Measurements from ENCODE around the gene GLP1R.
A peak's percentile ranks its signal among the peaks of the same experiment; 100 is the strongest.

The GLP1R gene

GRCh38 chr6:39029156-39030011, 19.2 kb upstream of the GLP1R start:
- no peaks in the 10 kb centered on the region for H3K36me3 Mint-ChIP-seq (ENCODE audit: low read depth)
- H3K9me3 Mint-ChIP-seq: no peaks in the 10 kb centered on the region

GRCh38 chr6:39035681-39036080, 12.9 kb upstream of the GLP1R start:
- Mint-ChIP-seq H3K27ac (no peak overlapping the region), H3K36me3 (ENCODE audit: low read depth) (no peaks in the 10 kb centered on the region), H3K27me3 (peaks cover 62% of the 10 kb centered on the region), H3K4me3 (no peak overlapping the region), H3K9me3 (no peaks in the 10 kb centered on the region), H3K4me1 (peaks cover 14% of the 10 kb centered on the region)
- DNase-seq (no peak), ATAC-seq (no peak)

More at GRCh38 chr6:39029156-39030011, 19.2 kb upstream of the GLP1R start:
- Mint-ChIP-seq H3K4me3 (no peak overlapping the region), H3K27me3 (peaks cover 42% of the 10 kb centered on the region), H3K4me1 (no peaks in the 10 kb centered on the region), H3K27ac (no peak overlapping the region)
- DNase-seq: peak; percentile 73
- peak; percentile 86 for ATAC-seq

- H3K9me3 Mint-ChIP-seq: no peaks in the 10 kb centered on the region
- ATAC-seq: peak; percentile 49
- H3K36me3 Mint-ChIP-seq (ENCODE audit: low read depth): no peaks in the 10 kb centered on the region
- H3K4me1 Mint-ChIP-seq: peaks cover 20% of the 10 kb centered on the region
- no peak for DNase-seq
- H3K27me3 Mint-ChIP-seq: peaks cover 62% of the 10 kb centered on the region
- no peak overlapping the region for H3K27ac Mint-ChIP-seq
- no peak overlapping the region for H3K4me3 Mint-ChIP-seq
These were observed 11.5 kb upstream of the GLP1R start for GRCh38 chr6:39037082-39037508.

DNA sequence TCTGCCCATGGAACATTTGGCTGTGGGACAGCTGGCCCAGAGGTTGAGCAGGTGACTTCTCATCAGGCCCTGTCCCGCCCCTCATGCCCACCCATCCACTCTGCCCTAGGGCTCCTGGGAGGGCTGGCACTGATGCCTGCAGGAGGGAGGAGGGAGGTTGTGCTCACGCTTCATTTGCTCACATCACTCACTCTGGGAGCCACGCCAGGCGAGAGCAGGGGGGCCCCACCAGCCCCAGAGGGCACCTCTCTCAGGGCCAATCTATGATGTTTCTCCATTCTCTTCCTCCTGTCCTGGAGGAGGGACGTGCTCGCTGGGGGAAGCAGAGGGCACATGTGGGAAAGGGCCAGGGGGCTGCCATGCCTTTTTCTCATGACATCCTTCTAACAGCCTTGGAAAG, 10.9 kb upstream of the GLP1R start:
- peaks cover 20% of the 10 kb centered on the region for H3K4me1 Mint-ChIP-seq
- no peak for DNase-seq
- no peak overlapping the region for H3K4me3 Mint-ChIP-seq
- no peaks in the 10 kb centered on the region for H3K36me3 Mint-ChIP-seq (ENCODE audit: low read depth)
- H3K27me3 Mint-ChIP-seq: peaks cover 64% of the 10 kb centered on the region
- no peak for ATAC-seq
- no peak overlapping the region for H3K27ac Mint-ChIP-seq
- no peaks in the 10 kb centered on the region for H3K9me3 Mint-ChIP-seq

- Mint-ChIP-seq H3K9me3 (no peaks in the 10 kb centered on the region), H3K4me3 (no peak overlapping the region), H3K4me1 (peaks cover 20% of the 10 kb centered on the region), H3K36me3 (ENCODE audit: low read depth) (no peaks in the 10 kb centered on the region), H3K27ac (peak overlapping the region; percentile 40), H3K27me3 (peaks cover 50% of the 10 kb centered on the region)
- DNase-seq (no peak), ATAC-seq (no peak)
These were observed 8.4 kb upstream of the GLP1R start for GRCh38 chr6:39040080-39040673.

GRCh38 chr6:39041072-39041471, 7.5 kb upstream of the GLP1R start:
- no peaks in the 10 kb centered on the region for H3K9me3 Mint-ChIP-seq
- H3K36me3 Mint-ChIP-seq (ENCODE audit: low read depth): no peaks in the 10 kb centered on the region
- H3K4me3 Mint-ChIP-seq: no peak overlapping the region
- H3K27me3 Mint-ChIP-seq: peaks cover 44% of the 10 kb centered on the region
- peaks cover 20% of the 10 kb centered on the region for H3K4me1 Mint-ChIP-seq
- DNase-seq (no peak), ATAC-seq (no peak)
- H3K27ac Mint-ChIP-seq: no peak overlapping the region

- Mint-ChIP-seq H3K27ac (no peak overlapping the region), H3K27me3 (peaks cover 36% of the 10 kb centered on the region), H3K4me3 (no peak overlapping the region), H3K4me1 (peaks cover 12% of the 10 kb centered on the region), H3K9me3 (no peaks in the 10 kb centered on the region), H3K36me3 (ENCODE audit: low read depth) (no peaks in the 10 kb centered on the region)
- DNase-seq: no peak
- ATAC-seq: no peak
These were observed 4.8 kb upstream of the GLP1R start for GRCh38 chr6:39043776-39044175.

DNA sequence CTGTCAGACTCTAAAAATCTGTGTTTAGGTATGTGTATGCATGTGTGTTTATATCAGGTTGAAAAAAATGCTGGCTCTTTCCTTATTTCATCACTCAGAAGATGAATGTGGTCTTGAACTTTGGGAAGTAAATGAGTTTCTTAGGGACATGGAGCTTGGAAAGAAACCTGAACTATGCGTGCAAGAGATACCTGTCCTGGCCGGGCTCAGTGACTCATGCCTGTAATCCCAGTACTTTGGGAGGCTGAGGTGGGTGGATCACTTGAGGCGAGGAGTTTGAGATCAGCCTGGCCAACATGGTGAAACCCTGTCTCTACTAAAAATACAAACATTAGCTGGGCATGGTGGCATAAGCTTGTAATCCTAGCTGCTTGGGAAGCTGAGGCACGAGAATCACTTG, 4.4 kb upstream of the GLP1R start:
- peaks cover 35% of the 10 kb centered on the region for H3K27me3 Mint-ChIP-seq
- H3K4me1 Mint-ChIP-seq: peaks cover 12% of the 10 kb centered on the region
- H3K4me3 Mint-ChIP-seq: no peak overlapping the region
- no peak for DNase-seq
- H3K27ac Mint-ChIP-seq: no peak overlapping the region
- ATAC-seq: no peak
- H3K36me3 Mint-ChIP-seq (ENCODE audit: low read depth): no peaks in the 10 kb centered on the region
- no peaks in the 10 kb centered on the region for H3K9me3 Mint-ChIP-seq

DNA sequence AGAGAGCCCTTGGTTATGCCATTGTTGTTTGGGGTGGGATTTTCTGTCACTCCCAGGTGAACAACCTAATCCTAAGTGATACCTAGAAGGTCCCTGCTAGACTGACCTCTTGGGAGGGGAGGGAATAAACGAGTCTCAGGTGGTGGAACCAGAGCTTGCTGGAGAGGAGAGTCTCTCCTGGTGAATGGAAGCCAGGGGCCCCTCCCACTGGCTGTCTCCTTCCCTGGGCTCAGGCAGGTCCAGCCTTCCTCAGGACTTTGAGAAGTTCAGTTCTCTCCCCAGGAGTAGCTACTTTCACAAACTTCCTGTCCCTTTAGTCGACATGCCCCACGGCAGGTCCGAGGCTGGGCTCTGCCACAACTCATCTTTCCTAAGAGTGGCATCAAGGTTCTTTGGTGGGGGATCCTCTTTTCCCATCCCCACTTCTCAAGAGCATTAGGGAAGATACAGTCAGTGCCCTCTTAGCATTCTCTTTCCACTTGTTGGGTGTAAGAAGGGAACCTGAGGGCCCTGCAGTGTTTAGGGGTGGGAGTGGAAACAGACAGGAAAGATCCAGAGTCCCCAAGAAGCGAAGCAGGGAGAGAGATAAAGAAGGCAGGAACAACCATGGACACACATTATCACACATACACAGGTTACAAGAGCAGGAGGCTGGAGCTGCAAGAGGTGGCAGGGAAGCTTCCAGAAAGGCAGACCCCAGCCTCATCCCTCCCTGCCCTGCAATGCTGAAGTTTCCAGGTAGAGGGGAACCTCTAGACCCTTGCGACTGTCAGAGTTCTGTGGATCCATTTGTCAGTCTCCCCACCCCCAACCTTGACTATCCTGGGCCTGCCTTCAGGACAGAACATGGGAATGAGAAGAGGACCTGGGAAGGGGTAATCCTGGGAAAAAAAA, 900 bp upstream of the GLP1R start:
- H3K4me1 Mint-ChIP-seq: peaks cover 32% of the 10 kb centered on the region
- ATAC-seq (no peak), DNase-seq (no peak)
- H3K4me3 Mint-ChIP-seq: peak overlapping the region; percentile 43
- H3K27ac Mint-ChIP-seq: peak overlapping the region; percentile 31
- H3K36me3 Mint-ChIP-seq (ENCODE audit: low read depth): peaks cover under 1% of the 10 kb centered on the region
- H3K9me3 Mint-ChIP-seq: no peaks in the 10 kb centered on the region
- H3K27me3 Mint-ChIP-seq: peaks cover 35% of the 10 kb centered on the region

GRCh38 chr6:39049575-39050283, 1.1 kb downstream of the GLP1R start:
- peak overlapping the region; percentile 77 for H3K4me3 Mint-ChIP-seq
- H3K27ac Mint-ChIP-seq: peak overlapping the region; percentile 62
- ATAC-seq: no peak
- peaks cover 32% of the 10 kb centered on the region for H3K4me1 Mint-ChIP-seq
- H3K9me3 Mint-ChIP-seq: no peaks in the 10 kb centered on the region
- peaks cover 37% of the 10 kb centered on the region for H3K27me3 Mint-ChIP-seq
- H3K36me3 Mint-ChIP-seq (ENCODE audit: low read depth): peaks cover 2% of the 10 kb centered on the region
- no peak for DNase-seq

GRCh38 chr6:39050453-39051112, 2.0 kb downstream of the GLP1R start:
- peaks cover 32% of the 10 kb centered on the region for H3K4me1 Mint-ChIP-seq
- H3K4me3 Mint-ChIP-seq: peak overlapping the region; percentile 77
- DNase-seq: peak; percentile 27
- H3K36me3 Mint-ChIP-seq (ENCODE audit: low read depth): peaks cover 2% of the 10 kb centered on the region
- peaks cover 37% of the 10 kb centered on the region for H3K27me3 Mint-ChIP-seq
- ATAC-seq: peak; percentile 86
- H3K27ac Mint-ChIP-seq: peak overlapping the region; percentile 63
- no peaks in the 10 kb centered on the region for H3K9me3 Mint-ChIP-seq

GRCh38 chr6:39051399-39052122, 3.0 kb downstream of the GLP1R start:
- Mint-ChIP-seq H3K9me3 (no peaks in the 10 kb centered on the region), H3K4me3 (peak overlapping the region; percentile 77), H3K4me1 (peaks cover 32% of the 10 kb centered on the region), H3K36me3 (ENCODE audit: low read depth) (peaks cover 4% of the 10 kb centered on the region), H3K27me3 (peaks cover 39% of the 10 kb centered on the region), H3K27ac (peak overlapping the region; percentile 63)
- ATAC-seq (no peak), DNase-seq (peak; percentile 16)

- Mint-ChIP-seq H3K27ac (no peak overlapping the region), H3K36me3 (ENCODE audit: low read depth) (peaks cover 4% of the 10 kb centered on the region), H3K27me3 (peaks cover 25% of the 10 kb centered on the region), H3K9me3 (no peaks in the 10 kb centered on the region), H3K4me1 (peaks cover 28% of the 10 kb centered on the region), H3K4me3 (no peak overlapping the region)
- no peak for ATAC-seq
- DNase-seq: no peak
These were observed 4.5 kb downstream of the GLP1R start for GRCh38 chr6:39053016-39053624.
